GM23248 (cell line): Measurements from ENCODE around the gene RAPGEF4.

Experiments used
- EZH2 ChIP-seq: fragments of 200-600 bp; sonication (generic); IDR thresholded peaks from 2 replicates; pipeline ENCODE4 v1.6.1; 2018; ENCODE audit warnings: antibody characterized with exemption, mild to moderate bottlenecking; ENCODE audit not compliant: insufficient read depth, poor library complexity, severe bottlenecking
- EZH2phosphoT487 ChIP-seq: fragments of 200-600 bp; sonication (generic); IDR thresholded peaks from 2 replicates; pipeline ENCODE4 v1.6.1; 2018; ENCODE audit warnings: antibody characterized with exemption, moderate library complexity, mild to moderate bottlenecking, low read depth; ENCODE audit not compliant: insufficient read depth

- no peak for TF ChIP-seq EZH2phosphoT487
- no peak for TF ChIP-seq EZH2
These were observed 315.0 kb downstream of the RAPGEF4 start for GRCh38 chr2:173050684-173051083.
